PC-9 (cell line): ENCODE measurements around the gene MPP1.
"Not testable (repeated sequence)": the region's sequence is repeated elsewhere in the genome, so short reads cannot be mapped to it uniquely, and the experiment has no call there.

Experiments
- CTCF ChIP-seq: fragments of 200-600 bp; sonication (generic); conservative IDR thresholded peaks from 2 replicates; pipeline ENCODE4 v1.6.1; 2017; ENCODE audit warnings: mixed run types, antibody characterized with exemption, mild to moderate bottlenecking, moderate library complexity
- EZH2 ChIP-seq: fragments of 200-600 bp; sonication (generic); IDR thresholded peaks from 2 replicates; pipeline ENCODE4 v1.8.0; 2017; ENCODE audit warnings: antibody characterized with exemption, low read depth

GRCh38 chrX:154825586-154825985 lies 20.3 kb upstream of the MPP1 start:
- not testable (repeated sequence) for TF ChIP-seq CTCF, EZH2
